HG02943 (cell line): ENCODE results near the gene ARL4C.

Source experiments
- ATAC-seq: cut with Tn5 transposase; IDR thresholded peaks from one replicate; pipeline ENCODE4 v1.9.1; 2021; ENCODE audit warnings: mild to moderate bottlenecking, low read depth, moderate library complexity; ENCODE audit not compliant: unreplicated experiment

Gene ARL4C, protein sequence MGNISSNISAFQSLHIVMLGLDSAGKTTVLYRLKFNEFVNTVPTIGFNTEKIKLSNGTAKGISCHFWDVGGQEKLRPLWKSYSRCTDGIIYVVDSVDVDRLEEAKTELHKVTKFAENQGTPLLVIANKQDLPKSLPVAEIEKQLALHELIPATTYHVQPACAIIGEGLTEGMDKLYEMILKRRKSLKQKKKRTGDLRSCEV

DNA sequence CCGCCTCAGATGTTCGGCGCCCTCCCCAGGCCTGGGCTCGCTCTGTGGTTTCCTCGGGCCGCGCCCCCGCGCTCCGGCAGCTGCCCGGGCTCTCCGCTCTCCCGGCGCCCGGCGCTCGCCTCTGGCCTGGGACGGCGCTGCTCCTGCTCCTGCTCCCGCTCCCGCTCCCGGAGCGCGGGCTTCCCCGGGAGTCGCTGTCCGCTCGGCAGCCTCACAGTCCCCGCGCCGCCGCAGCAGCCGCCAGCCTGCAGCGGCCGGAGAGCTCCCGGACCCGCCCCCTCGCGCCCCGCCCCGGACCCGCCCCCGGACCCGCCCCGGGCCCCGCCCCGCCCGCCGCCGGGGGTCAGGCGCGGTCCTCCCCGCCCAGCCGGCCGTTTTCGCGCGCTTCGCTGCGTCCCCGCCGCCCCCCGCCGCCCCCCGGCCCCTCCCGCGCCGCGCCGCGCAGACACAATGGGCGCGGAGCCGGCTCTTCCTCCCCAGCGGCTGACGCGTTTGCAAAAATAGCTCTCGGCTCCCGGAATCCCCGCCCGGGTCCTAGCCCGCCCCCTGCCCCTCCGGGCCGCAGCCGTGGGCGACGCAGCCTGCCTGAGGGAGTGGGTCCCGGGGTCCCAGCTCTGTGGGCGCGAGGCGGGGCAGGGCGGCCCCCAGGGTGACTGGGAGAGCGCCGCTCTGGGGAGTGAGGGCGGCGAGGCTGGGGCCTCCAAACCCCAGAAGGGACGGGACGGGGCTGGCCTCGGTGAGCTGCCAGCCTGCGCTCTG lies at the start of gene ARL4C:
Gene ARL4C (minus strand): TSS at position 247 of the 759 bp plus-strand sequence. CDS start 495 bp downstream, outside the sequence.
- no peak for ATAC-seq

- ATAC-seq, result peak; percentile 71
Measured at GRCh38 chr2:234544659-234545611, 48.1 kb upstream of the ARL4C start.

DNA sequence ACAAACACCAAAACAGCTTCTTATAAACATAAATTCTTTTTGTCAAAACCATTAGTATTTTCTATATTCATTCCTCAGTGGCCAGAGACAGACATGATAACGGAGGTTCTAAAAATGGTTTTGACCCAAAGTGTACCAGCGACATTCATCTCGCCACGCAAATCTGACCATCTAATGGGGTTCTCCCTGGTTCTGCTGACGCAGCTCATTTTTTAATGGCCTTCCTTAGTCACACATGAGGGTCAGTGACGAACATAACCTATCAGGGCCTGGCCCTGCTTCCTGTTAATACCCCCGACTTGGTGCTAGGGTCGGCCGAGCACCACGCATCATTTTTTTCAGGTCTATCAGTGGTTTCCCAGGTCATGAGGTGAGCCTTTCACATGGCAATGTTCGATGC lies 45.9 kb upstream of the ARL4C start:
- no peak for ATAC-seq

DNA sequence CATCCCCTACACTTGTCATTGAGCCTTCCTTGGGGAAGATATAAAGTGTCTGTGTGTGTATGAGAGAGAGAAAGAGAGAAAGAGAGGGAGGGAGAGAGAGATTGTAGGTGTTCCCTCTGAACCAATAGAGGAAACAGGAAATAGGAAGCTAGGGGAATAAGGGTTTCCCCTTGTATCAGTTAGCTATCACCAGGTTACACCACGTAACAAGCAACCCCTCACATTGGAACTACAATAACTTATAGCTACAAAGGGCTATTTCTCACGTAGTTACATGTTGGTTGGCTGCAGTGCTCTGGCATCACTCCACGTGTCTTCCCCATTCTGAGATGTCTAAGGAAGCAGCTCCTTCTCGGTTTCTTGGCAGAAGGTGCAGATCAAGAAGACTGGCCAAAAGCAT lies 41.0 kb upstream of the ARL4C start:
- ATAC-seq, result no peak

- no peak for ATAC-seq
Measured at GRCh38 chr2:234536178-234536965, 39.5 kb upstream of the ARL4C start.

DNA sequence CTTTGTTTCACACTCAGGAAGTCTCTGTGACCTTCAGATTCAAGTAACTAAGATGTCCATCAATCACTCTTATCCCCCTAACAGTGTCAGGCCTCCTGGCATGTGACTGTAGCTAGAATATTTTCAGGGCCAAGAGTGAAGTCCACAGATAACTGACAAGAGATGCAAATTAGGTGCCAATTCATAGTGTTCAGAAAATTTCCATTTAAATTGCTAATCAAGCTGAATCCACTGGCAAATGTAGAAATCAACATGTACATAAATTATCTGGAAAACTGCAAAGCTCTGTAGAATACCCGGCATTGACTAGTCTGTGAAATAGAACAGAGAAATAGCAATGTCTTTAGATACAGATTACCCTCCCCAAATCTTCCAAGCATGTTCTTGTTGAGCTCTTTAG lies 38.6 kb upstream of the ARL4C start:
- no peak for ATAC-seq

GRCh38 chr2:234534515-234534914 lies 37.6 kb upstream of the ARL4C start:
- no peak for ATAC-seq

DNA sequence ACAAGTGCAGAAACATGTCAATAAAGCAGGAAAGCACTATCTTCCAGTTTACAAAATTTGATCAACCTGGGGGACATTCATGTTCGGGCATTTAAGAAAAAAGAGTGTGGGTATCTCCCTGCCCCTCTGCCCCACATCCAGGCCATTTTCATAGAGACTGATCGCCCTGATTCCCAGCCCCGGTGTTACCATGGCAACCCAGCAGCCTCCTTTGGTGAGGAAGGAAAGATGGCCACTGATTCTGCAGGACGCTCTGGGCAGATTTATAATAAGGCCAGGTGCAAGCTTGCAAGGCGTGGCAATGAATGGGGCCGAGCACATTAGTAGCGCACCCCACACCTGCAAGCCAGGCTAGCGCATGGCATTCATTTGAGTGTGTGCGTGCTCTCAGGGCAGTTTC lies 36.7 kb upstream of the ARL4C start:
- ATAC-seq, result no peak

DNA sequence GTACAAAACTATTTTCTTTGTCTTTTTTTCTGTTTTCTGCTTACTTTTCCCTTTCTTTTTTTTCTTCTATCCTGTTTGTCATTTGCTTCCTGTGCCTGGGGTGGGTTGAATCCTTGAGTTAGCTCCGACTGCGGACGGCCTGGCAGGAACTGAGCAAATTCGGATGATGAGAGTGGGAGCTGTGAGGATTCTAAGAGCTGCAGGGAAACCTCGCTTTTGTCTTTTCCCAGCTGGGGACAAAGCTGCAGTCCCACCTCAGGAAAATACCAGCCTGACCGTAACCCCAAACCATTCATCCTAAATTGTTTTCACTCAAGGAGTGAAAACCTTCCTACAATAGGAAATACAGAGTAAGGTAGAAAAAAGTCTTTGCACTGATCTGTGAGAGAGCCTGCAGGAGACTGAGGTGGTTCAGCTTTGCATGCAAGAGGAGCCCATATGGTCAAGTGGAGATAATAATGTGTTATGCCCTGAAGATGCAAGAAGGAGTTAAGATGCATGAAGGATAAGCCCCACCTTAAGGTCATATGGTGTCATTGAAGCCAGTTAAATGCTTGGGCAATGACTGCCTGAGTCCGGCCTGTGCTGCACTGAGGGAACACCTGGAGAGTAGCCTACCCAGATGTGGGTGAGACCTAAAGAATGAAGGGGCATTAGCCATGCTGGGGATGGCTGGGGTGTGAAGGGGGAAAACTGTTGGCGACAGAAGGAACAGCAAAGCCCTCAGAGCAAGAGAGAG lies 31.7 kb upstream of the ARL4C start:
- no peak for ATAC-seq

GRCh38 chr2:234526711-234527110 lies 29.8 kb upstream of the ARL4C start:
- ATAC-seq, result no peak

DNA sequence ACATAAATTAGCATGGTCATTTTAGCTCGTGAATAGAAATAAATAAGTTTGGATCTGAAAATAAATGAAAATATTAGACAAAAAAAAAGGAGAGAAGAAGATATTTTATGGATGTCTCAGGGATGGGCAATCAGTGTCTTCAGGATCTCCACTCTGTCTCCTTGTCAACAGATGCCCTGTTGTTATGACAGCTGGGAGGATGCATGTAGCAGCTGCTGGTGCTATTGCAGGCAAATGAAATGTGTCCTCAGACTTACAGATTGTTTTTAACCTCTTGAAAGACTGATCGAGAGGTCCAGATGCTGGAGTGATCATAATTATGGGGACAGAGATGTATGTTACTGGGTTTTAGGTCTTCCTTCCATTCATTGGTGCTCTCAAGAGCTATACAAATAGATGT lies 24.7 kb upstream of the ARL4C start:
- ATAC-seq, result no peak

GRCh38 chr2:234518986-234519642 lies 22.2 kb upstream of the ARL4C start:
- no peak for ATAC-seq

DNA sequence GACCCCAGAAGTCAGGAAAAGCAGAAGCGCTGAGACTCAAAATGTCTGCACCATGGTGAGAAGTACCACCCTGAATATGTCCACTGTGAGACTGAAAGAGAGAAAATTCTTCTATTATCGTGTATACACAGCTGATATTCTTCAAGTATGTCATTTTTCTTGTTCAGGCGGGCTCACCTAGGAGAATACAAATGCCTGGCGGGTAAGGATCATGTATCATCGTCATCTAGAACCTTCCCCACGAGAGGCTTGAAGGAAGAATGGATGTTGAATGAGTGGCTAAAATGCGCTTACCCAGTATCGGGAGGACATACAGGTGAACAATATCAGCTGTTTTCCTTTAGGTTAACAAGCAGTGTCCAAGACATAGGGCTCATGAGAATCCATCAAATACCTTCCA lies 21.1 kb upstream of the ARL4C start:
- no peak for ATAC-seq

GRCh38 chr2:234514873-234515638 lies 18.2 kb upstream of the ARL4C start:
- ATAC-seq, result no peak

DNA sequence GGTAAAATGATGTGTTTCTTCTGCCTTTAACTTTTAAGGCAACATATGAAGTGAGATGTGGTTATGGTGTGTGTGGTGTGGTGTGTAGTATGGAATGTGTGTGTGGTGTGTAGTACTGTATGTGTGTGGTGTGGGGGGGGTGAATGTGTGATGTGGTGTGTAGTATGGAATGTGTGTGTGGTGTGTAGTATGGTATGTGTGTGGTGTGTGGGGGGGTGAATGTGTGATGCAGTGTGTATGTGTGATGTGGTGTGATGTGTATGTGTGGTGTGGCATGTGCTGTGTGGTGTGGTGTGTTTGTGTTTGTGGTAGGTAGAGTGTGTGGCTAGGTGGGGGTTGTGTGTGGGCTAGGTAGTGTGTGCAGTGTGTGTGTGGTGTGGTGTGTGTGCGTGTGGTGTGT lies 17.2 kb upstream of the ARL4C start:
- no peak for ATAC-seq

GRCh38 chr2:234512884-234513669 lies 16.2 kb upstream of the ARL4C start:
- no peak for ATAC-seq

GRCh38 chr2:234502919-234503285 lies 6.0 kb upstream of the ARL4C start:
- ATAC-seq, result no peak
